B cell (primary cell): Measurements from ENCODE around the gene CAP2.

Source experiments
- CTCF ChIP-seq: fragments of 200-600 bp; IDR thresholded peaks from one replicate; pipeline ENCODE4 v1.8.0; 2022; ENCODE audit warnings: antibody characterized with exemption, mild to moderate bottlenecking
- EZH2 ChIP-seq: IDR thresholded peaks from 2 replicates; pipeline ENCODE4 v1.6.1; 2012; ENCODE audit warnings: borderline replicate concordance, low read depth, mild to moderate bottlenecking, moderate library complexity, low read length; ENCODE audit not compliant: insufficient read depth, poor library complexity, severe bottlenecking

- TF ChIP-seq CTCF (no peak), EZH2 (no peak)
Observed at GRCh38 chr6:17446713-17447112, 53.3 kb downstream of the CAP2 start.
